SU-DHL-6 (cell line): Measurements from ENCODE around the gene REXO4.

Experiments used
- CTCF ChIP-seq: fragments of 200-600 bp; sonication (generic); IDR thresholded peaks from one replicate; pipeline ENCODE4 v1.5.1; 2017; ENCODE audit warnings: antibody characterized with exemption, mild to moderate bottlenecking, low read length, moderate library complexity; ENCODE audit not compliant: insufficient read depth, poor library complexity, severe bottlenecking
- EZH2phosphoT487 ChIP-seq: fragments of 200-600 bp; sonication (generic), shearing (Covaris generic); conservative IDR thresholded peaks from 2 replicates; pipeline ENCODE4 v1.6.1; 2018; ENCODE audit warnings: mild to moderate bottlenecking, antibody characterized with exemption, low read length, moderate library complexity, mixed read lengths

DNA sequence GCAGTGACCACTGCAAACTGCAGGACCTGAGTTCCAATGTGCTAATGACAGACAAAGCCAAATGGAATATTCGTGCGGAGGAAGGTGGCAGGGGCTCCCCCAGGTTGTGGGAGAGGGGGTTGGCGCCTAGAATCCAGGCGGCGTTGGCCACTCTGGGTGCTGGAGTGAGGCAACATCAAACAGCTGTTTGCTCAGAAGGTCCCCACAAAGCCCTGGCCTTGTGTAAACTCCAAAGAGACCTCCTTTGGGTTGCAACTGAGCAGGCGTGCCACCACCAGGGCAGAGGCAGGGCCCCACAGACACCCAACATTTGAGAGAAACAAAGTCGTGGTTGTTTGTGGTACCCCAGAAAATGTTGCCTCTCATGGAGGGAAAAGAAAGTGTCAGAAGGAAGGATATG, 27.1 kb downstream of the REXO4 start:
- TF ChIP-seq CTCF (no peak), EZH2phosphoT487 (no peak)
